PC-3 (cell line): ENCODE measurements around the gene TIAM1.

Experiments used
- EZH2phosphoT487 ChIP-seq: fragments of 300-600 bp; sonication (generic); IDR thresholded peaks from 2 replicates; pipeline ENCODE4 v1.6.1; 2018; ENCODE audit warnings: mild to moderate bottlenecking, antibody characterized with exemption, low read length, borderline replicate concordance
- TF ChIP-seq, protein P1 (sequence below): fragments of 300-600 bp; sonication (generic); conservative IDR thresholded peaks from 2 replicates; pipeline ENCODE4 v1.5.1; 2017; ENCODE audit warnings: antibody characterized with exemption, low read depth, mild to moderate bottlenecking, low read length

DNA sequence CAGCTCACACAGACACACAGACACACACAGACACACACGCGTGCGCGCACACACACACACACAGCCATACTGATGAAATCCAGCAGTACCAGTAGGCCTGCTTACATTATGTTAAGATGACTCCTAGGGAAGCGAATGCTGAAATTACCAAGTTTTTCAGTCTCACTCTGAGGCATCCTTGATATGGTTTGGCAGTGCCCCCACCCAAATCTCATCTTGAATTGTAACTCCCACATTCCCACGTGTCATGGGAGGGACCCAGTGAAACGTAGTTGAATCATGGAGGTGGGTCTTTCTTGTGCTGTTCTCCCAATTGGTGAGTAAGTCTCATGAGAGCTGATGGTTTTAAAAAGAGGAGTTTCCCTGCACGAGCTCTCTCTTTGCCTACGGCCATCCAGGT, 64.1 kb downstream of the TIAM1 start:
- TF ChIP-seq, protein P1, sequence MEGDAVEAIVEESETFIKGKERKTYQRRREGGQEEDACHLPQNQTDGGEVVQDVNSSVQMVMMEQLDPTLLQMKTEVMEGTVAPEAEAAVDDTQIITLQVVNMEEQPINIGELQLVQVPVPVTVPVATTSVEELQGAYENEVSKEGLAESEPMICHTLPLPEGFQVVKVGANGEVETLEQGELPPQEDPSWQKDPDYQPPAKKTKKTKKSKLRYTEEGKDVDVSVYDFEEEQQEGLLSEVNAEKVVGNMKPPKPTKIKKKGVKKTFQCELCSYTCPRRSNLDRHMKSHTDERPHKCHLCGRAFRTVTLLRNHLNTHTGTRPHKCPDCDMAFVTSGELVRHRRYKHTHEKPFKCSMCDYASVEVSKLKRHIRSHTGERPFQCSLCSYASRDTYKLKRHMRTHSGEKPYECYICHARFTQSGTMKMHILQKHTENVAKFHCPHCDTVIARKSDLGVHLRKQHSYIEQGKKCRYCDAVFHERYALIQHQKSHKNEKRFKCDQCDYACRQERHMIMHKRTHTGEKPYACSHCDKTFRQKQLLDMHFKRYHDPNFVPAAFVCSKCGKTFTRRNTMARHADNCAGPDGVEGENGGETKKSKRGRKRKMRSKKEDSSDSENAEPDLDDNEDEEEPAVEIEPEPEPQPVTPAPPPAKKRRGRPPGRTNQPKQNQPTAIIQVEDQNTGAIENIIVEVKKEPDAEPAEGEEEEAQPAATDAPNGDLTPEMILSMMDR, result no peak
- no peak for TF ChIP-seq EZH2phosphoT487
